ENCODE measurements around the gene TRAPPC2L.
A peak's percentile ranks its signal among the peaks of the same experiment; 100 is the strongest.

Gene TRAPPC2L

DNA sequence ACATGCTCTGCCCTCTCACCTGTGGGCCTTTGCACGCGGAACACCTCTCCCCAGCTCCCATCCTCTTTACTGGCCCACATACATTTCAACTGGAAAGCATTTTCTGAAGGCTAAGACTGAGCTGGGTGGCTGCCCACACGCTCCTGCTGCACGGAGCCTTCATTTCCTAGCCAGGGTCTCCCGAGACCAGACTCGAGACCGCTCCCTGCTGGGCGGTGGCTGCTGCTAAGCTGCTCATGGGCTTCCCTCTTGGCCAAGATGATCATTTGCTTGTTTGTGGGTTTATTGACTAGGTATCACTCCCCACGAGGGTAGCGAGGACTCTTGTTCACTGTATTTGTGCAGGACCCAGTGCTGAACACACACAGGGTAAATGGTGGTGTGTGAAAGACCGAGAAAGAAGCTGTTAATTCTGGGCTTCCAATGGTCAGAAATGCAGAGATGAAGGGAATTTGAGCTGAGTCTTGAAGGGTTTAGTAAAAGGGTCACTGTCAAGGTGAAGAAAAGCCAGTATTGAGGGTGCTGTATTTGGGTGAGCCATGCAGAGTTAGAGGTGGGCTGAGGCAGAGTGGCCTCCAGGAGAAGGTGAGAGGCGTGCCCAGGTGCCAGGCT lies 907 bp downstream of the TRAPPC2L start:
- DNase-seq = peak in 50 of 51 donors; percentile 9 to 83 (median 54)

DNA sequence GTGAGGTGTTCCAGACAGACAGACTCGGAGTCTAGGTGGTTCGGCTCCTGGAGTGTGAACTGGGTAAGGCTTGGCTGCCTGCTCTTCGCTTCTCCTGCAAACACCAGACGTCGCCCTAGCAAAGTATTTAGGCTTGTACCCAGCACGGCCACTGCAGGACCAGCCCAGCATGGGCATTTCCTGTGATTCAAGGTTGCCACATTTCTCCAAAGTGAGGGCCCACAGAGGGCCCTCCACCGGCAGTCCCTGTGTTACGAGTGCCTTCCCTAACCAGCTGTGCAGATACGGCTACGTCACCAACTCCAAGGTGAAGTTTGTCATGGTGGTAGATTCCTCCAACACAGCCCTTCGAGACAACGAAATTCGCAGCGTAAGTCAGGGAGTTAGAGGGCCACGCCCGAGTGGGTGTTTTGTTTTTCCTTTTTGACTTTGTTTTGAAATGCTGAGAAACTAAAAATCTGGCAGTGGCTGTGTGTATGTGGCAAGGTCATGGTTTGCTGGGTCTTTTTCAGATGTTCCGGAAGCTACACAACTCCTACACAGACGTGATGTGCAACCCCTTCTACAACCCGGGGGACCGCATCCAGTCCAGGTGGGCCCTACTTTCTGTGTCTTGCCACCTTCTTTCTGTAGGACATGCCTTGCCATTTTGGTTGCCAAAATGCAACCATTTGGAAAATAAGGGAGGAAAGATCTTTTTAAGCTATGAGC lies 2.6 kb downstream of the TRAPPC2L start:
- DNase-seq = no peak

DNA sequence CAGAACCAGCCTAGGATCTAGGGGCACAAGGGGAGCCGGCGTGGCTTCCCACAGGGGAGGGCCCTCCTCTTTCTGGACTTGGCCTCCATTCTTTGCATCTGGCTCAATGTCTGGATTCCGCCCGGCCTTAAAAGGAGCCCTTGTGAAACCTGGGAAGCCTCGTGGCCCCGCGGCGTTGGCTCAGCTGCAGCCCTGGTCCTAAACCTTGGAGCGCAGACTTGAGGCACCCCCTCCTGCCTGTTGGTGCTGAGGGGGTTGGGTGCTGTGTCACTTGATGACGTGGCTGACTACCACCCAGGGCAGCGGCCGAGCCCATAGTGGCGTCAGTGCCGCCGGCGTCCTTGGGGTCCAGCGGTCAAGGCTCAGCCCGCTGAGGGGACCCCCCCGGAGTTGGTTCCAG lies 4.4 kb downstream of the TRAPPC2L start:
- no peak for DNase-seq

DNA sequence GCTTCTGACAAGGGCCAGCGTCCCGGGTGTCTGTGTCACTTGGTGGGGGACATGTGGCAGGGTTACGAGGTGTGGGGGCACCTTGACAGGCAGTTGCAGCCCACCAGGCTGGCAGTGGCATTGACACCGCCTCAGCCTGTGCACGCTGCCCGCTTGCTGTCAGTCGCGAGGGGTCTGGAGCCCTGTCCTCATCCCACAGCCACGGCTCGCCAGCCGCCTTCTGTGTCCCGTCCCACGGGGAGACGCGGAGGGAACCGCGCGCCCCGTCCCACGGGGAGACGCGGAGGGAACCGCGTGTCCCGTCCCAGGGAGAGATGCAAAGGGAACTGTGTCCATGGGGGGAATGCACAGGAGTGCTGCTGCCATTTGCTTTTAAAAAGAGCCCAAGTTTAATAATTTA lies 6.0 kb downstream of the TRAPPC2L start:
- DNase-seq = no peak

DNA sequence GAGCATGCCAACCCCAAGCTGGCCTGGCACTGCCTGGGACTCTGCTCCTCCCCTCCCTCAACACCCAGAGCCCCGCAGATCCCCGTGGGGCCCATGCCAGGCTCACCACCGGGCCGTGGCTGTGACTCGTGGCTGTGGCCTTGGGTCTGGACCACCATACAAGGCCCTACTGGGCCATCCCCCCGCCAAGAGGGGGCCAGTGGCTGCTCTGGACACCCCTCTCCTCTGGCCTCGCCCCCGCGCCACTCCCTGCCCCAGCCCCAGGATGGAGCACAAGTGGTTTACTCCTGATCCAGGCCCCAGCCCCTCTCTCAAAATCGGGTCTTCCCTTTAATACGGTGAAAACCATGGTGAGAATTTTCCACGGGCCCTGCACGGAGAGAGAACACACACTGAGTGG lies 6.5 kb downstream of the TRAPPC2L start:
- no peak for DNase-seq

DNA sequence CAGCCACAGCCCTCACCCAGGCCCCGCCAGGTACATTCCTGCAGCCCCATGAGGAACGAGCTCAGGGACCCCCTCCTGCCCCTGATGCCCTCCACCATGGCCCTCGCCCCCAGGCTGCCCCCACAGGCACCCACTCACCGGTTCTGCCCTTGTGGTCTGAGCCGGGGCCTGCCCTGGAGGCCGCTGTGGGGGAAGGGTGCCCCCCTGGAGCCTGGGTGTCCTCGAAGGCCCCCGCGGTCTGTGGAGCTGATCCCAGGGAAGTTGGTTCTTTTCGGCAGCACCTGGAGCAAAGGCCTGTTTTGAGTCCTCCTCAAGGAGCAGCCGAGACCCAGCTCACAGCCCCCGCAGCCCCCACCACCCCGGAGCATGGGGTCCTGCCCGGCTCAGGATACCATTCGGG lies 7.2 kb downstream of the TRAPPC2L start:
- DNase-seq = no peak

DNA sequence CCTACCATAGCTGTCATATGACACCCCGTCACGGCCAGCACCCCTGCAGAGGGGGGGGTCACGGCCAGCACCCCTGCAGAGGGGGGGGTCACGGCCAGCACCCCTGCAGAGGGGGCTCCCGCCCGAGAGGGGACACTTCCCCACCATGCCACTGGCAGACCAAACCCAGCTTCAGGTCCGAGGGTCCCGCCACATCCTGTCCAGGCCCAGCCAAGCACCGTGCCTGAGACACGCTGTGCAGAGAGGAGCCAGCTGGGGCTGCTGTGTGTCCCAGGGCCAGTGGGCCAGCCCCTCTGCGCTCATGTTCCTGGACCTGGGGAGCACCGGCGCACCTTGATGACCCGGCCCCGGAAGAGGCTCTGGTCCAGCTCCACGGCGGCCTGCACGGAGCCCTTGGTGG lies 7.6 kb downstream of the TRAPPC2L start:
- DNase-seq = no peak

DNA sequence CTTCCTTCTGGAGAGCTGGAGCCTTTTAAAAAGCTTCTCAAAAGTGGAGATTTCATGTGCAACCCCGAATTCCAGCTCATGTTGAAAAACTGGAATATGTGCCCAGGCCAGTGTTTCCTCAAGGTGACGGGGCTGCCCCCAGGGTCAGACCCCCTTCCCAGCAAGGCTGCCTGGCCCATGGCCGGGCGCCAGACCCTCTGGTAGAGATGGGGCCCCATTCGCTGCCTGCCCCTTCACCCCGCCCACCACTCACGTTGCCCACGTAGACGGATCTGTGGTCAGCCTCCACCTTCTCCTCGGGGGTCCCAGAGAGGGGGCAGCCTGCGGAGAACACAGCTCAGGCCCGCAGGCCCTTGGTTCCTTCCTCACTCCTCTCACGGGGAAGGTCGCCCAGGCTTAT lies 8.4 kb downstream of the TRAPPC2L start:
- DNase-seq = no peak

DNA sequence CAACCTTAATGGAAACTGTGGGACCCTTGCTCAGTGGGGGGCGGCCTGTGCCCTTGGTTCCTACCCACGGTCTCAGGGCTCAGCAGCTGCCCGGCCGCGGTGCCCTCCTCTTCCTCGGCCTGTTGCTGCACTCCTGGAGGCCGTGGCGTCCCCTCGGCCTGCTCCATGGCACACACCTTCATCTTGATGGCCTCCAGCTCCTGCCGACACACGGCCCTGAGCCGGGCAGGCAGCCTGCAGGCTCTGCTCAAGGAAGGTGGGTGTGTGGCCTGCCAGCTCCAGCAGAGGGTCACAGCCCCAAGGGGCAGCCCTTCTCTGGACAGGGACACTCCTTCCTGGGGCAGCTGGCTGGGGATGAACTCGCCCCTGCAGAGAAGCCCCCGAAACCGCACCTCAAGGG lies 8.8 kb downstream of the TRAPPC2L start:
- DNase-seq = no peak

DNA sequence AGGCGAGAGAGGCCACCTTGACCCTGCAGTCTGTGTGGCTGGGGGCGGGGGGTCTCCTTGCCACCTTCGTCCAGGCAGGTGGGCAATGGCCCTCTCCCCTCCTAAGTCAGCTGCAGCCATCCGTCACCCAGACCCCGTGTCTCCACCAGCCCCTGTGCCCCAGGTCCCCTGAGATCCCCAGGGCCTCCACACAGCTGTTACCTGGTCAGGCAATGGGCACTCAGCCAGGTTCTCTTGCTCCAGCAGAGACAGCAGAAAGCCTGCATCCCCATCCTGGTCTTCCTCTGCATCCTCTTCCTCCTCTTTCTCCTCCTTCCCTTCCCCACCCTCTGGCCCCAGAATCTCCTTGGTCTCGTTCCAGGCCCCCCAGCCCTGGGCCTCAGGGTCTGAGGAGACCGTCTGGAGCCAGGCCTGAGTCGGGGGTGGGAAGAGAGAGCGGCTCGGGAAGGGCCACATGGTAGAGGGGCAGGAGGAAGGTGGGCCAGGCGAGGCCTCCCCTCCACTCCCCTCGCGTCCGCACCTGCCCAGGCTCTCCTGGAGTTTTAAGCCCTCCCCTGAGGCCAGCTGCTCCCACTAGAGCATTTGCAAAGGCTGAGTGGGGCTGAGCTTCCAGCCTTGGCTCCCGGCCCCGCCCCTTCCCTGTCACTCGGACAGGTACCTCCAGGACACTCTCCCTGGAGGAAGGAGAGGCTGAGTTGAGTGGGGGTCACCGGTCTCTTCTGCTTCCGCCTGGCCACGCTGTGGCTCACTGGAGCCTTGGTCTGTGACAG lies 9.4 kb downstream of the TRAPPC2L start, which contains the start of gene PABPN1L:
Gene PABPN1L (minus strand): TSS at position 510 of the 770 bp plus-strand sequence. CDS start 54 bp downstream, at position 456.
- no peak for DNase-seq

DNA sequence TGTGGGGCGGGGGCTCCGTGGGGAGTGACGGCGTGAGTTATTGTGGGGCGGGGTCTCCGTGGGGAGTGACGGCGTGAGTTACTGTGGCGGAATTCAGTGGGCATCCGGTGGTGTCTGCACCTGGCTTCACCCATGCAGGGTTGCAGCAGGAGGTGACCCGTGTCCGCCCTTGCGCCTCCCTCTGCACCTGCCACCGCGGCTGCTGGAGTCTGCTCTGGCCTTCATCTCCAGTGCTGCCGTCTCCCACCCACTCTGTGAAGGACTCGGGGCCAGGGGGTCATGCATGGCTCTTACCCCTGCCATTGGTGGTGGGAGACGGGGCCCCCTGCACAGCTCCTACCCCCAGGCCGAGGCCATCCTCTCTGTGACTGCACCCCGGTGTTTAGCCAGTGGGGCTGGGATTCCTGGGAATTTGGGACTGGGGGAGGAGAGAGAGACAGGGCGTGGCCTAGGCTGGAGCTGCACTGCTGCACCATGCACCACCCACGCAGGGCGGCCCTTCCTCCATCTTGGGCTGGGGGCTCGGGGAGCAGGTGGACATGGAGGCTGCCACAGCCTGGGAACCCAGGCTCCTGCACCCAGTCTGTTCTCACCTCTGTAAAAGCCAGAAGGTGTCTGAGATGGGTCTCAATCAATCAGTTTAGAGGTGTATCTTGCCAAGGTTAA lies 10.8 kb downstream of the TRAPPC2L start:
- no peak for DNase-seq

DNA sequence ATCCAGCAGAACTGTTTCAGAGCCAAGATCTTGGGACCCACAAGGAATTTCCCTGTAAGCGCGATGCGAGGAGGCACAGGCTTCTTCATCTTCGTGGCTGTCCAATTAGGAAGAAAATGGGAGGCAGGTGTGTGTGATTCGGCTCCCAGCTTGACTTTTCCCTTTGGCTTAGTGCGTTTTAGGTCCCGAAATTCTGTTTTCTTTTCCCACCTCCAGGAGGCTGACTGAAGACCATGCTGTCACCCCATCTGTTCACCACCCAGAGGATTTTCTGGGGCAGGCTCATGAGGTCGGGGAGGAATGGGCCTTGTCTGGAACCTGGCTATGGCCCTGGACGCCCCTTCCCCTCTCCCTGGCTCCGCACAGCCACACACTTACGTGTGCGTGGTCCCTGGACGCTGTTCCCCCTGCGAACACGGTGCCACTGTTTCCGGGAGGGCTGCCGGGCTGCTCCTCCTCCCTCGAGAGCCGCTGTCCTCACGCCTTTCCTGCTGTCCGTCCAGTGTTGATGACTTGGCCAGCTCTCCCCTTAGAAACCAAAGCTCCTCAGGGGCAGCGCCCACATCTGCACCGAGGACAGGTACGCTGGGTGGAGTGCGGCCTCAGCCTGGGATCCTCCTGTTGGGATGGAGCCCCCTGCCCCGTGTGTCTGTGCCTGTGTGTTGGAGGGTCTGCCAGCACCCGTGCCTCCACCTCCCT lies 12.2 kb downstream of the TRAPPC2L start:
- DNase-seq = no peak

DNA sequence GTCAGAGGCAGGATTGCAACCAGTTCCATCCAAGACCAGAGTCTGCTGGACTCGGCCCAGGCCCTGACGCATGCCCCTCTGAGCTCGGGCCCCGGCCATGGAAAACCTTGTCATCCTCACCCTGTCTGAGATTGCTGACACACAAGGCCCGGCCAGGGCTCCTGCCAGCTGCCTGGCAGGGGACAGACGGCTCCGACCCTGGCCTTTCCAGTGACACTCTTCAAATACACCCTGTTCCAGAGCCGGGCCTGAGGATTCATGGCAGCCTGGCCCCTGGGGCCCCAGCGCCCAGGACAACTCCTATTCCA lies 12.7 kb downstream of the TRAPPC2L start:
- DNase-seq = no peak

DNA sequence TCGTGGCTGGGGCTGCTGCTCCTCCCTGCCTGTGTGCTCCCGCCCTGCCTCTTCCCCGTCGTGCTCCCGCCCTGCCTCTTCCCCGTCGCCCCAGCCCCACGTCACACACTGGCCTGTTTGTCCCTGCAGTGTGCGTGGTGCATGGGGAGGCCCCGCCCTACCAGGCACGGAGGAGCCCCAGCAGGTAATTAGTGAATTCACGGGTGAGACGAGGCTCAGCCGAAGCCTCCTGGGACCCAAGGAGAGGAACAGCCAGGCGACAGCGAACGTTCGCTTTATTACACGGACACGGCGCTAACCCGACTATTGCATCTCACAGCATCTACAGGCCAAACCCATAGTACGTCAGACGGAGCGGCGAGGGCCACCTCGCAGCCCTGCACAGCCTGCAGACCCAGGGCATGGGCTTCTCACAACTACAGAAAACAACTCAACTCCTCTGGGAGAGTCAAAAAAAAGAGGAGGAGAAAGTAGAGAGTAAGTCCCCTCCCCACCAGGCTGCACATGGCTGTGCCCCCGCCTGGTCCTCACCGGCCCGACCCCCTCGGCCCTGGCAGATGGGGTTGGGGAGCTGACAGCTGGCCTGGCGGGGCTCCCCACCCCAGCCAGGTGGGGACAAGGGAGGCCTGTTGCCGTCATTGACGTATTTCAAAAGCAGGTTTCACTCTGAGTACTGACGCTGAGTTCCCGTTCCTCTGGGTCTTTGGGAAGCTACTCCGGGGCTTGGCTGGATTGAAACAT lies 13.9 kb downstream of the TRAPPC2L start:
- no peak for DNase-seq

DNA sequence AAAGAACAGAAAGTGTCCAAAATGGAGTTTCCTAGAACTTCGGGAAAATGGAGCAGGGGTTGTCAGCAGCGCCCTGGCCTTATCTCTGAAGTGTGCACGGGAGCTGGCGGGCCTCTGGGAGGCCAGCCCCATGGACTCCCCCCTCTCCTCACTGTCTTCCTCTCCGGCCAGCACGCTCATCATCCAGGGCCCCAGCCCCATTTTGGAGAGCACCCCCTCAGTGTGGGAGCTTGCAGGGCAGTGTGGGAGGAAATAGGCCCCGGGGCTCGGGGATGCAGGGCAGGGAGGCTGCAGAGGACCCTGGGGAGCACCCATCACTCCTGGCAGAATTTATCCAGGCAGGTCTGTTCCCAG lies 14.4 kb downstream of the TRAPPC2L start:
- DNase-seq = no peak

DNA sequence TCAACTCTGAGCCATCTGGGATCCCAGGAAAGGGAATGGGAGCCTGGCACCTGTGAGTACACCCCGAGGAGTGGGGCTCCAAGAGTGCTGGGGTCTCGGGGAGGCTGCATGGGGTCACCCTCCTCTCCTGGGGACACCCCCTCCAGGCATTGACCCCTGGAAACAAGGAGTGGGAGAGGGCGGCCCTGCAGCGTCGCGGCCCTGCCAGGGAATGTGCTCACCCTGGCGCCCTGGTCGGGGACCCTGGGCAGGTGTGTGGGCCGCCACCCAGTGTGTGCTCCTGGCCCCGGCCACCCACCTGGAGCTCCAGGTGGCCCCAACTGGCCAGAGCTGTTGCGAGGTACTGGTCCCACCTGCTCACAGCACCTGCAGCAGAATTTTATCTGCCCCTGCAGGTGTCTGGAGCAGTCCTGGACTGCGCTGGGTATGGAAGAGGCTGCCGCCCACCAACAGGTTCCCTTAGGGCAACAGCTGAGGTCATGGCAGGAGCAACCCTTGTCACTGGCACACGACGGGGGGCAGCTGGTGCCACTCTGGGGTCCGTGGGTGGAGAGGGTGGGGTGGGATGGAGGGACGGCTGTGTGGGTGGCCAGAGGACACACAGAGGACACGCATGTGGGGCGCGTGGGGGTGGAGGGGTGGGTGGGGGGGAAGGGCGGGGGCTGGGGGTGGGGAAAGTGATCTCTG lies 14.9 kb downstream of the TRAPPC2L start:
- no peak for DNase-seq

DNA sequence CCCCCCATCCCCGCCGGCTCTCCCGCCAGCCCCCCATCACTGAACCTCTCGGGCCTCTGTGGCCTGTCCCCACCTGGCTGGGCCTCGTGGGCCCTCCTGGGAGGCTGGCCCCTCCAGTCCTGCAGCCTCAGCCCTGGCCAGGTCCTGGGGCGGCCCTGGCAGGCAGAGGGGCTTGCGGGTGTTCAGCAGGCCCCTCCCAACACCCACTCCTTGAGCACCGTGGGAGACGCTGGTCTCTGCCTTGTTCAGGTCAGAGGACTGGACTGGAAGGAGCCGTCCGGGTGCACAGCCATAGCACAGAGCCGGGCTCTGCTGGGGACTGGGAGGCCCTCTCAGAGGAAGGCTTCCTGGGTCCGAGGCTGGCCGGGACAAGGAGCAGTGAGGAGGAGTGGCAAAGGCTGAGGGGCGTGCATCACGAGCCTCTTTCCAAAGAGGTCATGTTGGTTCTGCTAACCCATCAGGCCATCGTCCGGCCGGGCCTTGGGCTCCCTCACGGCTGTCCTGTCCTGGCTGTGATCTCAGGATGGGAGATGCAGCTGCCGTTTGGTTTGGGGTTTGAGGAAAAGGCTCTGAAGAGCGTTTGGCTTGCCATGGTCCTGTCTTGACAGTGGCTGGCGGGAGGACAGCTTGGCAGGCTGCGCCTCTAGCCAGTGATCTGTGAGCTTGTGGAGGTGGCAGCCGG lies 15.9 kb downstream of the TRAPPC2L start:
- DNase-seq = no peak

DNA sequence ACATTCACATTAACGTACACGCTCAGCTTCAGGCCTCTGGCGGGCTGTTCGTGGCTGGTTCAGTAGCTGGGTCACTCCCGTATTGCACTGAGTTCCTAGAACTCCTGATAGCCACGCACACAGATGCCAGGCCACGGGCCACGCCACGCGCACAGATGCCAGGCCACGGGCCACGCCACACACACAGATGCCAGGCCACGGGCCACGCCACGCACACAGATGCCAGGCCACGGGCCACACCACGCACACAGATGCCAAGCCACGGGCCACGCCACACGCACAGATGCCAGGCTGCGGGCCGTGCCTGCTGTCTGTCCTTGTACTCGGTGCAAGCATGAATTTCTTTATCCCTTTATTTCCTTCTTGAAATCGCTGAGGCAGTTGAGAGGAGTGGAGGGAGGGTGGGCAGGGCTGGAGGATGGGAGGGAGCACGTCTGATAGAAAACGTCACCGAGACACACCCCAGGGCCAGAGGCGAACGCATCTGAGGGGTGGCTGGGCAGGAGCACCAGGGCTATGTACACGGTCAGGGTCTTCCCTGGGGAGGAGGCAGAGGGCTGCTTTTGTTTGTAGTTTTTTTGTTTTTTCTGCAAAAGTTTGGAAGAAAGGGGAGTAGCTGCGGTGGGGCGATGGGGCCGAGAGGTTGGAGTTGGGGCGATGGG lies 18.1 kb downstream of the TRAPPC2L start:
- no peak for DNase-seq

DNA sequence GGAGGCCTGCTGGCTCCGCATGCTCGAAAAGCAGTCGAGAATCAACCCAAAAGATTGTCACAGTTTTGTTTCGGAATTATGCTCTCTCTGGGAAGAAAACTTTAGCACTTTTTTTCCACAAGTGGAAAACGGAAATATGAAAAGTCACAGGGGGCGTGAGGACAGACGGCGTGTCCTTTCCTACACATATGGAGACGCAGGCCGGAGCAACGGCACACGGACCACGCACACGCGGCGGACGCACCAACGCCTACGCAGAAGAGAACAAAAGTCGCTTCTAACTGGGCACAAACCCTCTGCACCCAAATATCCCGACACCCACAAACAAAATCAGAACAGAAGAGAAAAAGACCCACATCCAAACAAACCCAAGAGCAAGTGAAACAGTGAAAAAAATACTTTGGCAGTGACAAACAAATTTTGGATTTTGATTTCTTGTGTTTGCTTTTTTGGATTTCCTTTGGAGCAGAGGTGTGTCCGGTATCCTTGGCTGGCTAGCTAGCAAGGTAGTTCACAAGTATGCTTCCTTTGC lies 18.8 kb downstream of the TRAPPC2L start:
- no peak for DNase-seq

Data from hypothalamus (tissue), 51 donors.